ENCODE data around the gene ARHGEF16.

DNA sequence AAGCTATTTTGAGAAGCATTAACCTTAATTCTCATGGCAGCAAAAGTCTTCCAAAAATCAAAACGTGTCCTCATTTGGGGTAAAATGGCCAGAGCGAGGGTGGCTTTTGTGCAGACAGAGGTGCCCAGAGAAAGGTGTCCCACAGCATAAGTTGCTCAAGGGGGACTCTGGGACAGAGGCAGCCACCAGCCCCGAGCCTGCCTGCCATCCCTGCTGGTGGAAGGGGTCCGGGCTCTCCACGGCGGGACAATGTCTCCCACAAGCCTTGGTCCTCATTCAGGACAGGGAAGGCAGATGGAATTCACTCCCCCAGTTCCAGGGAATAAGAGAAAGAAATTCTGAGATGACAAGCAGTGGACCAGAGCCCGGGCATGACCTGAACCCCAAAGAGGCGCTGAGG is 12.6 kb upstream of the ARHGEF16 start:
- TF ChIP-seq CTCF (IDR thresholded peaks at IDR 0.05) (no peak), EZH2 (IDR thresholded peaks at IDR 0.05; ENCODE audit: borderline replicate concordance, insufficient read depth, low read depth, low read length, poor library complexity, severe bottlenecking) (no peak)
